Neural cell (in vitro differentiated cells): ENCODE measurements around the gene HOXA5.

Experiments used
- EP300 ChIP-seq: fragments of 450-650 bp; conservative IDR thresholded peaks from 2 replicates; pipeline ENCODE4 v1.6.1; 2014; ENCODE audit warnings: antibody characterized with exemption, mild to moderate bottlenecking, moderate library complexity; ENCODE audit not compliant: poor library complexity, severe bottlenecking
- EZH2 ChIP-seq: fragments of 200-600, 300-800 bp; shearing (Covaris generic), sonication (generic); IDR thresholded peaks from 2 replicates; pipeline ENCODE4 v1.6.1; 2014; ENCODE audit warnings: antibody characterized with exemption, low read length, borderline replicate concordance, mild to moderate bottlenecking; ENCODE audit not compliant: insufficient read depth, poor library complexity, severe bottlenecking
- MXI1 ChIP-seq: fragments of 450-650 bp; conservative IDR thresholded peaks from 2 replicates; pipeline ENCODE4 v1.6.1; 2014; ENCODE audit warnings: antibody characterized with exemption, mild to moderate bottlenecking; ENCODE audit not compliant: poor library complexity, severe bottlenecking
- POLR2AphosphoS5 ChIP-seq: IDR thresholded peaks from 2 replicates; pipeline ENCODE4 v1.6.1; 2012
- REST ChIP-seq: IDR thresholded peaks from 2 replicates; pipeline ENCODE4 v1.6.1; 2012; ENCODE audit warnings: borderline replicate concordance
- SMC3 ChIP-seq: fragments of 450-650 bp; conservative IDR thresholded peaks from 2 replicates; pipeline ENCODE4 v1.6.1; 2014; ENCODE audit warnings: antibody characterized with exemption, mild to moderate bottlenecking, moderate library complexity; ENCODE audit not compliant: poor library complexity
- TAF1 ChIP-seq: IDR thresholded peaks from 2 replicates; pipeline ENCODE4 v1.6.1; 2012; ENCODE audit warnings: low read depth
- TF ChIP-seq, protein P1 (sequence below): fragments of 450-650 bp; IDR thresholded peaks from 2 replicates; pipeline ENCODE4 v1.5.1; 2014; ENCODE audit warnings: antibody characterized with exemption, mild to moderate bottlenecking, moderate library complexity; ENCODE audit not compliant: poor library complexity, severe bottlenecking

- TF ChIP-seq, protein P1, sequence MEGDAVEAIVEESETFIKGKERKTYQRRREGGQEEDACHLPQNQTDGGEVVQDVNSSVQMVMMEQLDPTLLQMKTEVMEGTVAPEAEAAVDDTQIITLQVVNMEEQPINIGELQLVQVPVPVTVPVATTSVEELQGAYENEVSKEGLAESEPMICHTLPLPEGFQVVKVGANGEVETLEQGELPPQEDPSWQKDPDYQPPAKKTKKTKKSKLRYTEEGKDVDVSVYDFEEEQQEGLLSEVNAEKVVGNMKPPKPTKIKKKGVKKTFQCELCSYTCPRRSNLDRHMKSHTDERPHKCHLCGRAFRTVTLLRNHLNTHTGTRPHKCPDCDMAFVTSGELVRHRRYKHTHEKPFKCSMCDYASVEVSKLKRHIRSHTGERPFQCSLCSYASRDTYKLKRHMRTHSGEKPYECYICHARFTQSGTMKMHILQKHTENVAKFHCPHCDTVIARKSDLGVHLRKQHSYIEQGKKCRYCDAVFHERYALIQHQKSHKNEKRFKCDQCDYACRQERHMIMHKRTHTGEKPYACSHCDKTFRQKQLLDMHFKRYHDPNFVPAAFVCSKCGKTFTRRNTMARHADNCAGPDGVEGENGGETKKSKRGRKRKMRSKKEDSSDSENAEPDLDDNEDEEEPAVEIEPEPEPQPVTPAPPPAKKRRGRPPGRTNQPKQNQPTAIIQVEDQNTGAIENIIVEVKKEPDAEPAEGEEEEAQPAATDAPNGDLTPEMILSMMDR: no peak
- no peak for TF ChIP-seq EZH2
- TF ChIP-seq EP300: no peak
- TF ChIP-seq TAF1: no peak
- TF ChIP-seq REST: no peak
- TF ChIP-seq MXI1: no peak
- TF ChIP-seq SMC3: no peak
- TF ChIP-seq POLR2AphosphoS5: no peak
Measured at GRCh38 chr7:27192546-27193334, 49.3 kb upstream of the HOXA5 start.
